GM21367 (cell line): ENCODE results near the gene LAD1.

Source experiments
- ATAC-seq: cut with Tn5 transposase; IDR thresholded peaks from one replicate; pipeline ENCODE4 v1.9.1; 2021; ENCODE audit not compliant: unreplicated experiment

The LAD1 gene

DNA sequence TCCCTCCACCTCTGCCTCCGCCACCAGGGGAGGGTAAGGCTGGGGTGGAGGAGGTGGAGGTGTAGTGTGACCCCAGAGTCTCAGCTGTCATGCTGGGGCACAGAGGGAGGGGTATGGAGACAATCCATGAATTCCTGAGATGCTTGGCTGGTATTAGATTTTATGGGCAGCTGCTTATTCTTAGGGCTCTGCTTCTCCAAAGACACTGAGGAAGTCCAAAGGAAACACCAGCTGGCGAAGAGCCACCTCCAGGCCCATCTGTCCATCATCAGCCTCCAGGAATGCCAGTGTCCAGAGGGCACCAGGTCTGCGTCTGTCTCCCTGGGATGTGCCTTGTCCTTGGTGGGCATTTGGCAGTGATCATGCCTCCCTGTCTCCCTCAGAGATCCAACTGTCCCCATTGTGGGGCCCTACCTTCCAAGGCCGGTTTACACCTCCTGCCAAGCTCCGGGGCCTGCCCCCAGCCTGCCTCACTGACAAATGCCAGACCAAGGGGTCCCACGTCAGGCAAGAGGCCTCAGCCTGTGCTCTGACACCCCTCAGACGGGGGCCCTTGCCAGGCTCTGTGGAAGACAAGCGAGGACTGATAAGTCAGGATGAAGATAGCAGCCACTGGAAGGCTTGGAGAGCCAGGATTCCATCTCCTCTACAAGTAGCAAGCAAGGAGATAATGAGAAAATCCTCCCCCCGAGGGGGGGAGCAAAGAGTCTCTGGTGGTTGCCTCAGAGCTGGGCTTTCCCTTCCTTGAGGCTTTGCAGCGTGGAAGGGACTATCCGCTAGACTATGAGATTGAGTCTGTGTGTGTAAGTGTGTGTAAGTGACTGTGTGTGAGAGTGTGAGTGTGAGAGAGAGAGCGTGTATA lies 20.9 kb upstream of the LAD1 start:
- ATAC-seq, result no peak

- no peak for ATAC-seq
These were observed 20.1 kb upstream of the LAD1 start for GRCh38 chr1:201419256-201419655.

- ATAC-seq, result no peak
These were observed 19.3 kb upstream of the LAD1 start for GRCh38 chr1:201418461-201418860.

DNA sequence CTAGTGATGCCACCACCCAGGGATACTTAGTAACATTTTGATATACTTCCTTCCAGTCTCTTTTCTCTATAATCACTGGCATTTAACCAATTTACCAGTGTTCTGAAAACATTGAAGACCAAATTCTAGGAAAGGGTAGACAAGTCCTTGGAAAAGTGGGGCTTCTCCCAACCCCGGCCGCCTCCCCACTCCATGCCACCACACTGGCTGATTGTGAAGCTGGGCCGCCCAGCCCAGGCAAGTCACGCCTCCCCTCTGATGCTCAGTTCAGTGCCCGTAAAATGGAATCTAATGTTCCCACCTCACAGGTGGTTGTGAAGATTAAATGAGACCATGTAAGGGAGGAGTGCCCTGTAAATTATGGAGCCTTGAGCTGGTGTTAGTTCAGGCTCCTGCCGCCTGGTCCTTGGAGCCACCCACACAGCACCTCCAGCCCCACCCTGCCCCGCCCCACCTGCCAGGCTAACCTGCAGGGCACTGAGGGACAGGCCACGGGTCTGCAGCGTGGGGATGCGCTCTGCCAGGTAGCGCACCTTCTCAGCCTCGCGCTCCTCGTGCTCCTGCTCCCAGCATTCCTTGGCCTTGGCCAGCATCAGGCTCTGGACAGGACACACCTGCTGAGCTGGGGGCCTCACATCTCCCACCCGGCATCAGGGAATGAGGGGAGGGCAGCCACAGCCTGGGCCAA lies 15.1 kb upstream of the LAD1 start:
- ATAC-seq, result no peak

DNA sequence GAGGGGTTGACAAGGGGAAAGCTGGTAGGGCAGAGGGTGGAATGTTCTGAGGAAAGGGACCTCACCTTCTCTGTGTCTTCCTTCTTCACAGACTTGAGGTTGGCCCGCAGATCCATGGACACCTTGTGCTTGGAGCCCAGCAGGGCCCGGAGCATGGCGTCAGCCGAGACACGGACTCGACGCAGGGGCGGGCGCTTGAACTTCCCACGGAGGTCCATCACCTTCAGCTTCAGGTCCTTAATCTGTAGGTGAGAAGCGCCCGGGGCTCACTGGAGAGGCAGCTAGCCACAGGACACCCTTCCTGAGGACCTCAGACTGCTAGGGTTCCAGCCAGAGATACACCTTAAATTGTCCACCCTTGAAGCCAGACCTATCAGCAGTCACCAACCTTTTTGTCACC lies 12.2 kb upstream of the LAD1 start:
- ATAC-seq, result no peak

- no peak for ATAC-seq
These were observed 10.3 kb upstream of the LAD1 start for GRCh38 chr1:201409440-201409839.

- ATAC-seq, result no peak
These were observed 9.7 kb upstream of the LAD1 start for GRCh38 chr1:201408834-201409200.

DNA sequence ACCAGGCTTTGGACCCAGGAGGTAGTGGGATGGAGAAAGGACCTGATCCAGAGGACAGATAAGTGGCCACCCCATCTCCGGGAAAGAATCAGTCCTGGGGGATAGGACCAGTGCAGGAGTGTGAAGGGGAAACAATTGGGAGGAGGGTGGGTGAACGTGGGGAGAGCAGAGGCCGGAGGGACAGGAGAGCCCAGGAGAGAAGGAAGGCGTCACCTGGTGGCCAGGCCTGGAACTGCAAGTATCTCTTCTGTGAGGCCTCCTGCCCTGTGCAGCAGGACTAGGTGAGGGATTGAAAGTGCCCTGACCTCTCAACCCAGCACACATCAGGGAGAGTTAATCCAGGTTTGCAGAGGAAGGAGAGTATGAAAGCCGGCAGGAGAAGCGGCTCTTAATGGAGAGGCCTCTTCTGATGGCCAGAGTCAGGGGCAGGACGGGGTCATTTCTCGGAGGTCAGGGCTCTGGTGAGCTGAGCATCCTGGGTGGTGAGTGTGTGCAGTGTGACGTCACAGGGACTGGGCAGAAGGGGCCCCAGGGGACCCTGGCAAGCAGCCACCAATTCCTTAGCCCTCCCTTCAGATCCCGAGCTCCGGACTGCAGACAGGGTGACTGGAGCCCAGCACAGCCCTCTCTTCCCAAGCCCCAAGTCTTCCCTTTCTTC lies 9.2 kb upstream of the LAD1 start:
- no peak for ATAC-seq

DNA sequence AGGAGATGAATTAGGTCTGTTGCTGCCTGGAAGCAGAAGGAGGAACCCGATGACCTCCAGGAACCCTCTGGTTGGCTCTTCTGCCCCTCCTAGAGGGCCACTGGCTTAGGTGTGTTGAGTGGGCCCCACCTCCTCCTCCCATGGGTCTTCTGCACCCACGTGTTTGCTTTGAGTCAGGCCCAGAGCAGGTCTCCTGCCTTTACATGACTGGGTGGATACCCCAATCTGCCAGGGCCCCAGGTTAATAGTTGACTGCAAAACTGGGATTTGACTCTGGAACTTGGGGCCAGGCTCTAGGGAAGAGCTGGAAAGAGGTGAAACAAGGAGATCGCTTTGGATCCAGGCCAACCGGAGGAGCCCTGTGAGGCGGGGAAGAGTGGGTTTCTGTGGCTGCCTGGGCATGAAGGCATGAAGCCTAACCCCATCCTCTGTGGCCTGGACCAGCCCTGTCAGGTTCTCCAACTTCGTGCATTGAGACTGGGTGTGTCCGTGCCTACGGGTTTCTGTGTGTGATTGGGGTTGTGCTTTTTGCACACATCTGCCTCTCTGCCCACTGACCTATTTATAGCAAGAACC lies 7.8 kb upstream of the LAD1 start:
- ATAC-seq, result no peak

DNA sequence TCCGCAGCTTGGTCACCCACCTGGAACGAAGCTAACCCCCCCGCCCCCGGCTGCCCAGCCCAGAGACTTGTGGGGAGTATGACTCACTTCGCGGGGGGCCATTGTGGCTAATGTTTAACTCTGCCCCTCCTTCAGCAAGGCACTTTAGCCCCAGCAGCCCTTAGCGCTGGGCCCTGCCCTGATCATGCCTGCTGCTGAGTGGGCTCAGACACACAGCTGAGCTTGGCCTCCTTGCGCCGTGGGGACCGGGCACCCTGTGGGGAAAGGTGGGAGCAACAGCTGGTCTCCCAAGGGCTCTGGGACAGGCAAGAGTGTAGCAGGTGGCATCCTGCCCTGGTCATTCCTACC lies 6.3 kb upstream of the LAD1 start:
- ATAC-seq, result no peak

DNA sequence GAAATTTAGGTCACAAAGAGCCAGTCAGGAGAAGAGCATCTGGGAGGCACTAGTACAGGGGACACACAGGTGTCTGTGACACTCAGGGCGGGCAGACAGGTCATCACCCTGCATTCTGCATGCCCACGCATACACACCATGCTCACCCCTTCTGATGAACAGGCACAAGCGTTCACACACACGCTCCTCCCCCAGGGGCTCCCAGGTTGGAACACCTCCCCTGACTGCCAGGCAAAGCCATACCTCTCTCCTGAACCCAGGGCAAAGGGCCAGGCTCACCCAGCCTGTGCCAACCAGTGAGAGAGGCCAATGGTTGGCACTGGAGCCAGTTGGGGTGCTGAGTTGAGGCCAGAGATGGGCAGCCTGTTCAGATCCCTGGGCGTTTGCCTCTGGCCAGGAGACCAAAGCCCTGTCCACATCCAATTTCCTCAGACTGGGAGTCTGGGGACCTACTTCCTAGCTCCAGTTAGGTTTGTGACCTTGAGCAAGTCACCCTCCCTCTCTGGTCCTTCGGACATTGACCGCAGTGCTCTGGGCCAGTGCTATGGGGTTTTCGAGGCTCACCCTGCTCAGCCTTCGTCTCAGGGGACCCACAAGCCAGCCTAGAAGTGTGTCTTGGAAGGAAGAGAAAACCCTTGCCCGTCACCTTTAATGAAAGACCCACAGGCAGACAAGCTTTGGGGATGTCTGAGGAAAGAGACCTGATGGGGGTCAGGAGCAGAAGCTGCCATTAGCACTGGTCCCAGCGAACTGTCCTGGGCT lies 5.8 kb upstream of the LAD1 start:
- ATAC-seq, result no peak

- no peak for ATAC-seq
These were observed 4.9 kb upstream of the LAD1 start for GRCh38 chr1:201404055-201404454.

- ATAC-seq, result no peak
These were observed 4.2 kb upstream of the LAD1 start for GRCh38 chr1:201403359-201403758.

DNA sequence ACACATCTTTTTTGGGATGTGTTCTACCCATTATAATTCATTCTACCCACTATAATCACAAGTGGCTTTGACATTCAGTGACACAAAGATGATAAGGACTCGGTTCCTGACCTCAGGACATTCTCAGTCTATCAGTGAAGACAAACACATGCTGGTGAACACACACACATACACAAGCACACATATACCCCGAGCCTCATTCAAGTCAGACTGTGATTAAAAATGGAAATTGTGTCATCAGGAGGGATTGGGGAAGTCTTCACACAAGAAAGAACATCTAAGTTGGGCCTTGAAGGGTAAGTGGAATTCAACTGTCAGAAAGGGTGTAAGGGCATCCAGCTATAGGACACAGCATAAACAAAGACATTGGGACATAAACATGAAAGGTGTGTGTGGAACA lies 2.6 kb upstream of the LAD1 start:
- no peak for ATAC-seq

DNA sequence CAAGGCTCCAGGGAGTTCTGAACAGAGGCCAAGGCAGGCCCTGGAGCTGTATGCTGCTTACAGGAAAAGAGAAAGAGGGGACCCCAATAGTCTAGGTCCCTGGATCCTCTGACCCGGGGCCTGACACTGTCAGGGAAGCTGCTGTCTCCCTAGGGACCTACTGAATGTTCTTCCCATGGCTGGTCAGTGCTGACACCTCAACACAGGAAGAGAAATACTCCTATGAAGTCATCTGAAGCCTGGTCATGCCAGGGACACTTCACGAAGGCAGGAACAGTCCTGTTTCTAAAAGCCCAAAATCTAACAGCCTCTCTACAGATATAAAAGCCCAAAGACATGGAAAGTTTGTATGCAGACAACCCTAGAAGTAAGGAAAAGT lies 1.7 kb upstream of the LAD1 start:
- ATAC-seq, result no peak

- no peak for ATAC-seq
These were observed 1.2 kb upstream of the LAD1 start for GRCh38 chr1:201400212-201400851.

DNA sequence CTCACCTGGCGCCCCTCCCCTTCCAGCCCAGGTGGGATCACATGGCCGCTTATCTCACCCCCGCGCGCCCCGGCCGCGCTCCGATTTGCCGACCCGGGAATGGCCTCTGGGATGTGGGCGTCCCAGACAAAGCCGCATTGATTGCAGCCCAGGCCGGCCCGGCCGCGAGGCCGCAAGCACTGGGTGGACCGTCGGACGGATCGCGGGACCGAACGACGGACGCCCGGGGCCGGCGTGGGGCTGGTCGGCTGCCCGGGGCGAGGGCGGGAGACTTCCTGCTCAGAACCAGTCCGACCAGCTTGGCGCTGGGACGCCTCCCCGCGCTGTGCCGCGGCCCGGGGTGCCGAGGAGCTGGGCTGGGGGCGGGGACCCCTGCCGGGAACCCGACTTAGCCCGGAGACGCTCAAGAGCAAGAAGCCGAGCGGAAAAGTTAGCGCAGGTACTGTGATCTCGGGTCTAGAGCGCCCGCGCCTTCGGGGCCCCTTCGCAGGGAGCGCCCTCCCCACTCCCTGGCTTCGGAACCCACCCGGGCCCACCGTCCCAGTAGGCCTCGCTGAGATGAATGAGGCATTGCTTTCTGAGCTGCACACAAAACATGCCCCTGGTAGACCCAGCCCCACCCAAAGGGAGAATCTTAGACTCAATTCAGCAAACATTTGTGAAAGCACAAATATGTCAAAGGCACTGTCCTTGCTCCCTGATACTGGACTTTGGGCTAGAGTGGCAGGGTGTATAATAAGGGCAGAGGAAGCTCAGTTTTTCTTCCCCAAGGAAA lies 415 bp upstream of the LAD1 start:
- no peak for ATAC-seq

- ATAC-seq, result no peak
These were observed 1.4 kb downstream of the LAD1 start for GRCh38 chr1:201397675-201398074.

- ATAC-seq, result no peak
These were observed 2.2 kb downstream of the LAD1 start for GRCh38 chr1:201396861-201397464.

- ATAC-seq, result no peak
These were observed 3.2 kb downstream of the LAD1 start for GRCh38 chr1:201395936-201396335.
